Calu3 (cell line): Measurements from ENCODE around the gene TMEM198. TPM values are rescaled to one million over a fixed set of nuclear protein-coding genes. Genes with fewer than 3 reads are reported as not detected.

Experiments
- BruUV-seq: library from RNA; stranded (reverse); fragments of 400-500 nt; replicated peaks from 2 replicates; lab custom pipeline; 2021; lab: Mats Ljungman, UMichigan
- CTCF ChIA-PET: fragments of 300-600 bp; sonication (Branson Sonifier 250); formaldehyde crosslinking; loops from one replicate; lab custom pipeline; 2022; ENCODE audit warnings: antibody characterized with exemption; lab: Charles Lee
- DNase-seq: peaks from one replicate; pipeline ENCODE4 v3.0.0; 2022
- H3K27ac Mint-ChIP-seq: one replicate; pipeline ENCODE4 v1.8.0; 2022; ENCODE audit warnings: mixed read lengths; ENCODE audit not compliant: unreplicated experiment
- H3K27me3 Mint-ChIP-seq: one replicate; pipeline ENCODE4 v1.8.0; 2022; ENCODE audit warnings: mixed read lengths; ENCODE audit not compliant: unreplicated experiment
- H3K36me3 Mint-ChIP-seq: one replicate; pipeline ENCODE4 v1.8.0; 2022; ENCODE audit warnings: mild to moderate bottlenecking, moderate library complexity, mixed read lengths; ENCODE audit not compliant: insufficient read depth, unreplicated experiment
- H3K4me1 Mint-ChIP-seq: one replicate; pipeline ENCODE4 v1.8.0; 2022; ENCODE audit warnings: mild to moderate bottlenecking, low read depth, mixed read lengths; ENCODE audit not compliant: unreplicated experiment
- H3K4me3 Mint-ChIP-seq: one replicate; pipeline ENCODE4 v1.8.0; 2022; ENCODE audit warnings: mild to moderate bottlenecking, low read depth, moderate library complexity, mixed read lengths; ENCODE audit not compliant: unreplicated experiment
- H3K9me3 Mint-ChIP-seq: one replicate; pipeline ENCODE4 v1.8.0; 2022; ENCODE audit warnings: low read depth, mixed read lengths; ENCODE audit not compliant: unreplicated experiment
- CTCF ChIP-seq: fragments of 200-600 bp; IDR thresholded peaks from one replicate; pipeline ENCODE4 v1.8.0; 2022; ENCODE audit warnings: antibody characterized with exemption; ENCODE audit not compliant: unreplicated experiment
- intact Hi-C: fragments of 100-400 bp; cut with micrococcal nuclease; formaldehyde crosslinking; loops from one replicate; pipeline ENCODE4 v1.10.0; 2022; ENCODE audit not compliant: unreplicated experiment
- total RNA-seq: library from RNA; stranded (reverse); gene quantifications from 2 replicates; pipeline ENCODE4 v1.2.3, GENCODE V29; 2022

The TMEM198 gene
- total RNA-seq, 1 experiment from 2014 or later: 5.9 TPM

DNA sequence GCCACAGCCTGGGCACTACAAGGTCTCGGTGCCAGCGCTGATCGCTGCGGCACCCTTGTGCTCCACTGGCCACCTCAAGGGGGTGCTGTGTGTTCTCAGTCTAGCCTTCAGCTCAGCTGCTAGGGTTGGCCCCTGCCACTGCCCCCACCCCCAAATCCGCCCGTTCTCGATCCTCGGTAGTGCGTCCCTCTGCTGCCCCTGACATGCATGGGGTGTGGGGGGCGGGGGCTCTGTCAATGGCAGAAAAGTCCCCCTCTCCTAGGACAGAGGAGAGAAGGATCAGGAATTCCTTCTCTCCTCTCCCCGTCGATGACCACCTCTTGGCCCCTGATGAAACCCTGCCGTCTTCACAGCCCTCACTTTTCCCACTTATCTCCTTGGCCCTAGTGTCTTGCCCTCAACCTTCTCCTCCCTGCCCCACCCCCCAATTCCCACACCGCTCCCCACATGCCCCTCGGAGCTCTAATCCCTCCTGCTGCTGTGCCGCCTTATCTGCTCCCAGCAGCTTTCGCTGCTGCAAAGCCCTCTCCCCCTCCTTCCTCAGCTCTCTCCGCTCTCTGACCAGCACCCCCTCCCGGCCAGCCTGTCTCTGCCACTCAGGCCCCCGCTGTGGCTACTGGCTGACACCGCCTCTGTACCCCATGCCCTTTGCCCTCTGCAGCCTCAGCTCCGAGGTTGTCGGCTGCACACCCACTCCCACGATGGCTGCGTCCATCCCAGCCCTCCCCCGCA is 33.9 kb upstream of the TMEM198 start:
- Mint-ChIP-seq H3K27ac (peak overlapping the region; percentile 72), H3K4me1 (peaks cover 29% of the 10 kb centered on the region), H3K27me3 (peaks cover 59% of the 10 kb centered on the region), H3K9me3 (no peaks in the 10 kb centered on the region), H3K4me3 (peak overlapping the region; percentile 79), H3K36me3 (peaks cover 38% of the 10 kb centered on the region)
- TF ChIP-seq CTCF: peak; percentile 72
- CTCF ChIA-PET: interaction anchor here (0.6 to 3.9 kb wide), 15 partner anchors 10 to 122 kb away, joined by 3 to 35 read pairs (median 5); partner anchors contain the start of genes DNPEP and GMPPA
- TSS peak; percentile 46 for BruUV-seq
- intact Hi-C loops: no loop called here
- peak; percentile 79 for DNase-seq

GRCh38 chr2:219510512-219511135 is 33.2 kb upstream of the TMEM198 start:
- Mint-ChIP-seq H3K4me1 (peaks cover 29% of the 10 kb centered on the region), H3K4me3 (peak overlapping the region; percentile 79), H3K27me3 (peaks cover 66% of the 10 kb centered on the region), H3K27ac (peak overlapping the region; percentile 72), H3K9me3 (no peaks in the 10 kb centered on the region), H3K36me3 (peaks cover 38% of the 10 kb centered on the region)
- intact Hi-C loops: no loop called here
- no TSS peak for BruUV-seq
- CTCF ChIA-PET: interaction anchor here (0.8 to 3.9 kb wide), 17 partner anchors 11 to 80 kb away, joined by 3 to 35 read pairs (median 5); partner anchors contain the start of genes CHPF, GMPPA and TMEM198
- no peak for TF ChIP-seq CTCF
- no peak for DNase-seq

DNA sequence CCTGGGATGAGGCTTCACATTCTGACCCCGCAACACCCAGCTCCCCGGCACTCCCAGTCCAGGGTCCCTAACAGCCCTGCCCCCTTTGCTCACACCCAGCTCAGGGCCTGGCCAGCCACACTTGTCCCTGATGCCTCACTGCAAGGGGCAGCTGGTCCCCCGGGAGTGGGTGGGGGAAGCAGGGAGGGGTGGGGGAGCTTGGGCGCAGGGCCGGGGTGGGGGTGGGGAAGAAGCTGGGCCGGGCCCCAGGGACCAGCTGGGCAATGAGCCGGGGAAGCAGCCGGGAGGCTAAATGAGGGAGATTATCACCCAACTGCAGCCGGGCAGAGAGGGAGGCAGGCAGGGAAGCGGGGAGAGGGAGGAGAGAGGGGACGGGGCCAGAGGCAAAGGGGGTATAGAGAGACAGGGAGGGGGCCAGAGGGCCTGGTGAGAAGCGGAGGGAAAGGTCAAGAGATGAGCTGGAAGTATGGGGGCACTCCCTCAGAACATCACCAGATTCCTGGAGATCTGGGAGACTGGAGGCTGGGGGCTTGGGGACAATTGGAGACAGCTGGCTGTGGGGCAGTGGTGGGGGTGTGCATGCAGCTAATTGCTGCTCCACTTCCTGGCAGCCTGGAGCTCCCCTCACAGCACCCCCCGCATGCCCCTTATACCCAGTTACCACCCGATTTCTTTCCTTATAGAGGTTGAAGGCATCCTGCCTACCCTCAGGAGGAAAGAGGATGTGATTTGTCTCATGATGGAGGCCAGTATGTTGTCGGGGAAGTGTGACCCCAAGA is 32.1 kb upstream of the TMEM198 start:
- TF ChIP-seq CTCF: no peak
- Mint-ChIP-seq H3K4me3 (no peak overlapping the region), H3K36me3 (peaks cover 38% of the 10 kb centered on the region), H3K27me3 (peaks cover 77% of the 10 kb centered on the region), H3K4me1 (peaks cover 29% of the 10 kb centered on the region), H3K9me3 (no peaks in the 10 kb centered on the region), H3K27ac (no peak overlapping the region)
- CTCF ChIA-PET: interaction anchor here (0.6 to 1.5 kb wide), 9 partner anchors 9 to 177 kb away, joined by 3 to 7 read pairs (median 4); partner anchors contain the start of genes CHPF, GMPPA and TMEM198
- intact Hi-C loops: no loop called here
- DNase-seq: no peak
- no TSS peak for BruUV-seq

GRCh38 chr2:219512524-219513216 is 31.2 kb upstream of the TMEM198 start:
- peaks cover 37% of the 10 kb centered on the region for H3K36me3 Mint-ChIP-seq
- no peaks in the 10 kb centered on the region for H3K9me3 Mint-ChIP-seq
- intact Hi-C loops: no loop called here
- H3K27me3 Mint-ChIP-seq: peaks cover 87% of the 10 kb centered on the region
- H3K27ac Mint-ChIP-seq: no peak overlapping the region
- no peak for DNase-seq
- CTCF ChIA-PET: interaction anchor here (1.0 to 1.2 kb wide), 2 partner anchors 14 to 20 kb away, joined by 3 read pairs; partner anchors contain the start of gene GMPPA
- no peak for TF ChIP-seq CTCF
- H3K4me1 Mint-ChIP-seq: peaks cover 29% of the 10 kb centered on the region
- H3K4me3 Mint-ChIP-seq: no peak overlapping the region
- no TSS peak for BruUV-seq
